HG02943 (cell line): ENCODE data around the gene UVRAG.

Source experiments
- ATAC-seq: cut with Tn5 transposase; IDR thresholded peaks from one replicate; pipeline ENCODE4 v1.9.1; 2021; ENCODE audit warnings: mild to moderate bottlenecking, low read depth, moderate library complexity; ENCODE audit not compliant: unreplicated experiment

The UVRAG gene

DNA sequence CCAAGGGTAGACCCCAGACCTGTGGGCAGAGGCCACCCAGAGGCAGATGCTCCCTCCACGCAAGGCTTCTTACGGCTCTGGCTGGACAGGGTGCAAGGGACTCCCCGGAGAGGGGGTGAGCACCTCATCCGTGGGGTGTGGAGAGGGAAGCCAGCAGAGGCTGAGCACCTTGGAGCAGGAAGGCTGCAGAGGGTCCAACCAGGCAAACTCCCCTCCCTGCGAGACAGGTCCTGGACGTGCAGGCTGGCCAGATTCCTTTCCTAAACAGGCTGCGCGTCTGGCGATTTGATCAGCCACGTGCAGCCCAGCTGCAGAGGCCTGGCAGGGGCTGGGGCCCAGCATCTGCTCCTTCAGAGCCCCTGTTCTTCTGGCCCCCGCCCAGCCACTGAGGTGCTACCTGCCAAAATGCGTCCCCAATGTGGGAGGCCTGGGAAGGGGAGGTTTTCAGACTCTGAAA, 342.0 kb downstream of the UVRAG start:
- no peak for ATAC-seq

DNA sequence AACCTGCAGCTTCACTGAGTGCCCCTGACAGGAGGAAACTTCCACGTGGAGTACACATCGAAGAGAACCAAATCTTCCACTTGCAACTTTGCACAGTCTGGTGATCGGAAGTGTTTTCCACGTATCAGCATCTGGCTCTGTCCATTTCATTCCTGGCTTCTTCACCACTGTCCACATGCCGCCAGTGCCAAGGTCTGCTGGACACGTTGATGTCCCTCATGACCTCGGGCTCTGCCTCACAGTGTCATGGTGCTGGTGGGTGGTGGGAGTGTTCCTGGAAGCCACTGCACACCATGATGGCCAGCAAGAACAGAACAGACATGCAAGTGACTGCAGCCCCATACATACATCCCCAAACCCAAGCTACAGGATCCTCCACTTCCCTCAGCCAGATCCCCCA, 342.9 kb downstream of the UVRAG start:
- no peak for ATAC-seq

GRCh38 chr11:76158394-76159302, 343.6 kb downstream of the UVRAG start:
- ATAC-seq: no peak

GRCh38 chr11:76159303-76159937, 344.4 kb downstream of the UVRAG start:
- ATAC-seq: no peak

GRCh38 chr11:76159983-76160661, 345.1 kb downstream of the UVRAG start:
- no peak for ATAC-seq

- no peak for ATAC-seq
Measured at GRCh38 chr11:76160856-76161255, 345.8 kb downstream of the UVRAG start.

- no peak for ATAC-seq
Measured at GRCh38 chr11:76161261-76161961, 346.4 kb downstream of the UVRAG start.

- ATAC-seq: no peak
Measured at GRCh38 chr11:76162336-76163288, 347.6 kb downstream of the UVRAG start.

DNA sequence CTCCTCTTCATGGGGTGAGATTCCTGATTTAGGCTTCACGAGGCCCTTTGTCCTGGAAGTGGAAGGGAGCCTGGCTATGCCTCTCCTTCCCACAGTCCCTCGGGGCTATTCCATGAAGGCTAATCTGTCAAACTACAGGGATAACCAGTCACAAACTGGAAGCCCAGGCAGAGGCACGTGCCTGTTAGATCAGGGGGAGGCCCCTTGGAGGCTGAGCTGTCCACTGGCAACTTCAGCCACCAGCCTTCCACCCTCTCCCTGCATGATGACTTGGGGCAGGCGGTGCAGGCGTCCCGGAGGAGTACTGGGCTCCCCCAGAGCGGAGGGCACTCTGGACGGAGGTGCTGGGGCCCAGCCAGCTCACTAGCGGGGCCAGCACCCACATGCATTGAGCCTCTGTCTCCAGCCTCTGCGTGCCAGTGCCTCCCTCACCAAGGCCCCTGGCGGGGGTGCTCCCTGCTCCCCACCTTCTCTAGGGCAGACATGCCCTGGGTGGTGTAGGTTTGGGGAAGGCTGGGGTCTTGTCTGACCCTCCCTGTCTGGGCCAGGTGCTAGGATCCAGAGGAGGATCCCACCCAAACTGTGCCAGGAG, 348.4 kb downstream of the UVRAG start:
- no peak for ATAC-seq

- ATAC-seq: no peak
Measured at GRCh38 chr11:76164081-76164480, 349.1 kb downstream of the UVRAG start.

GRCh38 chr11:76164861-76165751, 350.1 kb downstream of the UVRAG start:
- no peak for ATAC-seq

- no peak for ATAC-seq
Measured at GRCh38 chr11:76166314-76166713, 351.3 kb downstream of the UVRAG start.

GRCh38 chr11:76167590-76167989, 352.6 kb downstream of the UVRAG start:
- no peak for ATAC-seq

GRCh38 chr11:76169473-76169896, 354.5 kb downstream of the UVRAG start:
- no peak for ATAC-seq

DNA sequence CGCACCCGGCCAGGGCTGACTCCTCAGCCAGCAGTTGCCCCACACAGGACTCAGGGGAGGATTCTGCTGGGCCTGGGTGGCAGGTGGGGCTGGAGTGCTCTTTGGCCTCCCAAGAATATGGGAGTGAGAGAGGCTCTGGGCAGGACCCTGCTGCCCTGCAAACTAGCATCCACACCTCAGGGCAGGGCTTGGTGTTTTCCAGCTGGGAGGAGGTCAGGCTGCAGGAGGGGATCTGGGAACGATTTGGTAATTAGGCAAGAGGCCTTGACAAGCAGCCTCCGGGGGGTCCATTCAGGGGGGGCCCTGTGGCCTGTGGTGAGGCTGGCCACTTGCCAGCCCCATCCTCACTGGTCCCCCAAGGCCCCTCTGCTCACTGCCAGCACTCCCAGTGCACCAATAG, 355.5 kb downstream of the UVRAG start:
- no peak for ATAC-seq

GRCh38 chr11:76172583-76172982, 357.6 kb downstream of the UVRAG start:
- ATAC-seq: no peak

- no peak for ATAC-seq
Measured at GRCh38 chr11:76173663-76174062, 358.7 kb downstream of the UVRAG start.

GRCh38 chr11:76174330-76174729, 359.3 kb downstream of the UVRAG start:
- ATAC-seq: no peak
